K562 (cell line): ENCODE results near the gene FAM131C. TPM values are rescaled to one million over a fixed set of nuclear protein-coding genes. Genes with fewer than 3 reads are reported as not detected.

Experiments
- CEBPZ ChIP-seq: fragments of 150-350 bp; IDR thresholded peaks from 2 replicates; pipeline ENCODE4 v1.6.1; 2014; ENCODE audit warnings: low read depth, mild to moderate bottlenecking, low read length, borderline replicate concordance
- CHD7 ChIP-seq: fragments of 200-600 bp; sonication (generic); IDR thresholded peaks from one replicate; pipeline ENCODE4 v1.6.1; 2012; ENCODE audit warnings: mild to moderate bottlenecking, low read depth, low read length, inconsistent platforms
- CREB3 ChIP-seq: fragments of 450-650 bp; conservative IDR thresholded peaks from 2 replicates; pipeline ENCODE4 v1.6.1; 2016; ENCODE audit warnings: missing genetic modification characterization, low read depth, mild to moderate bottlenecking, missing compliant biosample characterization, moderate library complexity
- CSDE1 ChIP-seq, 2 experiments: fragments of 450-650 bp; IDR thresholded peaks; 2 replicates each; pipeline ENCODE4 v1.6.1; 2016; ENCODE audit warnings: mild to moderate bottlenecking in 1 of 2
- ILF3 ChIP-seq: fragments of 450-650 bp; IDR thresholded peaks from 2 replicates; pipeline ENCODE4 v1.6.1; 2018; ENCODE audit warnings: antibody characterized with exemption, mild to moderate bottlenecking, moderate library complexity, borderline replicate concordance
- KDM1A ChIP-seq, 2 experiments: fragments of 450-650 bp; IDR thresholded peaks; 2 replicates each; pipeline ENCODE4 v1.6.1; 2016; ENCODE audit warnings: mild to moderate bottlenecking in 2 of 2
- KDM5B ChIP-seq: fragments of 200-600 bp; sonication (generic); IDR thresholded peaks from 2 replicates; pipeline ENCODE4 v1.6.1; 2012; ENCODE audit warnings: low read depth, mild to moderate bottlenecking, moderate library complexity, low read length, control low read depth, inconsistent platforms; ENCODE audit not compliant: insufficient replicate concordance
- RBFOX2 ChIP-seq: fragments of 200-400 bp; formaldehyde crosslinking; IDR thresholded peaks from 2 replicates; pipeline ENCODE4 v1.6.1; 2017; ENCODE audit warnings: low read depth, mild to moderate bottlenecking, low read length, moderate library complexity
- SNIP1 ChIP-seq: fragments of 450-650 bp; IDR thresholded peaks from 2 replicates; pipeline ENCODE4 v1.7.1; 2017; ENCODE audit warnings: low read depth, mild to moderate bottlenecking
- ZBTB43 ChIP-seq: sonication (generic); formaldehyde crosslinking; IDR thresholded peaks from 2 replicates; pipeline ENCODE4 v1.8.0; 2023; ENCODE audit warnings: mild to moderate bottlenecking, missing genetic modification reagents
- polyA plus RNA-seq, 8 experiments: library from polyadenylated mRNA; depleted of rRNA in 4 of 8; stranded (reverse) in 5 of 8; unstranded in 3 of 8; fragments of >200 nt; fragmentation: Nextera tagmentation in 2 of 8; fragmentation: Illumina TruSeq in 1 of 8; extraction: Ambion mirVana in 2 of 8; extraction: Trizol in 1 of 8; gene quantifications; 2 replicates each; pipeline versions ENCODE4 v1.2.1 to v1.2.3, GENCODE V29; 2011 to 2014; ENCODE audit warnings: inconsistent platforms in 1 of 8, missing spikeins in 1 of 8
- total RNA-seq, 7 experiments: library from RNA; depleted of rRNA in 6 of 7; stranded (reverse); fragments of >200 nt in 6 of 7; fragmentation: Illumina TruSeq in 2 of 7; extraction: Trizol in 2 of 7; gene quantifications; 2 replicates each; pipeline versions ENCODE4 v1.2.1 to v1.2.3, GENCODE V29; 2011 to 2021; ENCODE audit warnings: low replicate concordance in 1 of 7

The FAM131C gene
- total and polyA plus RNA-seq, 9 of the 15 experiments (the other 6 are each of a cell fraction or from before 2014, with no cell fraction given), result 0.10 to 0.29 (median 0.16) TPM; not detected in 6

GRCh38 chr1:16051039-16051438 is 22.4 kb downstream of the FAM131C start (continued):
- TF ChIP-seq ZBTB43 (no peak), KDM5B (no peak), SNIP1 (no peak), CSDE1 (IDR thresholded peaks at IDR 0.05) (no peak), CREB3 (tag) (no peak), ILF3 (no peak), CEBPZ (no peak), CHD7 (no peak), KDM1A (IDR thresholded peaks at IDR 0.05) (peak; percentile 71 to 88), RBFOX2 (no peak)
